A549 (cell line): Measurements from ENCODE around the gene ANTXR1. TPM values are rescaled to one million over a fixed set of nuclear protein-coding genes. Genes with fewer than 3 reads are reported as not detected.
A peak's percentile ranks its signal among the peaks of the same experiment; 100 is the strongest.

ENCODE experiments used
- ATAC-seq, 2 experiments: fragments of 200-7000 bp in 1 of 2; fragments of >200 bp in 1 of 2; cut with Nextera tagmentation in 1 of 2; cut with Tn5 transposase in 1 of 2; 3 replicates each; pipeline versions ENCODE4 v1.8.0 to v1.9.1; 2018 to 2020; ENCODE audit warnings: mild to moderate bottlenecking in 1 of 2, moderate library complexity in 1 of 2
- CTCF ChIA-PET: fragments of 300-600 bp; sonication (Branson Sonifier 250); formaldehyde crosslinking; extraction: SDS; loops from one replicate; lab custom pipeline; 2021; ENCODE audit warnings: antibody characterized with exemption, inconsistent platforms; lab: Yijun Ruan, JAX
- POLR2A ChIA-PET: fragments of 350-600 bp; formaldehyde crosslinking; extraction: SDS; loops from one replicate; lab custom pipeline; 2021; ENCODE audit warnings: antibody characterized with exemption, inconsistent platforms; lab: Yijun Ruan, JAX
- DNase-seq, 2 experiments: peaks; one replicate each; pipeline versions ENCODE4 v3.0.0 to v3.0.0-alpha.2; 2011 to 2016; ENCODE audit warnings: low read depth in 1 of 2, low spot score in 1 of 2
- FAIRE-seq: peaks from 2 replicates; lab custom pipeline; 2011; peaks lifted over from hg19 to GRCh38; lab: Jason Lieb, UNC
- H3K27ac ChIP-seq, 2 experiments: fragments of >200 bp; sonication (Bioruptor Twin); formaldehyde crosslinking; 3 replicates each; pipeline ENCODE4 v1.5.1; 2016 to 2017
- H3K4me1 ChIP-seq: fragments of >200 bp; sonication (Bioruptor Twin); formaldehyde crosslinking; 3 replicates; pipeline ENCODE4 v1.6.1; 2016
- H3K4me2 ChIP-seq: fragments of >200 bp; sonication (Bioruptor Twin); formaldehyde crosslinking; 3 replicates; pipeline ENCODE4 v1.6.1; 2016
- H3K4me3 ChIP-seq: fragments of >200 bp; sonication (Bioruptor Twin); formaldehyde crosslinking; 3 replicates; pipeline ENCODE4 v1.5.1; 2016
- H3K9me3 ChIP-seq: fragments of >200 bp; sonication (Bioruptor Twin); formaldehyde crosslinking; 3 replicates; pipeline ENCODE4 v1.6.1; 2016
- ATOH8 ChIP-seq: fragments of 250-450 bp; sonication (Bioruptor Pico); IDR thresholded peaks from 2 replicates; pipeline ENCODE4 v1.5.0; 2020; ENCODE audit warnings: low read depth, mild to moderate bottlenecking, moderate library complexity
- BHLHE40 ChIP-seq: IDR thresholded peaks from 2 replicates; pipeline ENCODE4 v1.6.1; 2012; ENCODE audit warnings: low read depth, low read length, inconsistent platforms
- EHF ChIP-seq: fragments of 250-450 bp; sonication (Bioruptor Pico); IDR thresholded peaks from 2 replicates; pipeline ENCODE4 v1.5.0; 2020; ENCODE audit warnings: mild to moderate bottlenecking
- EHMT2 ChIP-seq: fragments of 200-600 bp; sonication (generic); IDR thresholded peaks from 2 replicates; pipeline ENCODE4 v1.6.1; 2016; ENCODE audit warnings: antibody characterized with exemption, low read depth, mild to moderate bottlenecking, moderate library complexity
- ESRRA ChIP-seq: fragments of 150-350 bp; IDR thresholded peaks from 2 replicates; pipeline ENCODE4 v1.6.1; 2014; ENCODE audit warnings: mild to moderate bottlenecking, low read length, borderline replicate concordance
- HDAC2 ChIP-seq: fragments of 200-600 bp; sonication (generic); IDR thresholded peaks from 2 replicates; pipeline ENCODE4 v1.6.1; 2016
- HES2 ChIP-seq: fragments of >200 bp; sonication (Bioruptor Twin); formaldehyde crosslinking; IDR thresholded peaks from 2 replicates; pipeline ENCODE4 v1.6.1; 2016
- MAX ChIP-seq: IDR thresholded peaks from 2 replicates; pipeline ENCODE4 v1.6.1; 2012
- MAZ ChIP-seq: fragments of 150-350 bp; IDR thresholded peaks from 2 replicates; pipeline ENCODE4 v1.6.1; 2014; ENCODE audit warnings: antibody characterized with exemption, low read depth, low read length, borderline replicate concordance
- MYC ChIP-seq: IDR thresholded peaks from 2 replicates; pipeline ENCODE4 v1.6.1; 2012; ENCODE audit warnings: mild to moderate bottlenecking, inconsistent platforms, low read length, improper control_type of control experiment, borderline replicate concordance
- RFX5 ChIP-seq: fragments of 450-650 bp; IDR thresholded peaks from 2 replicates; pipeline ENCODE4 v1.7.1; 2014; ENCODE audit warnings: antibody characterized with exemption, mild to moderate bottlenecking, moderate library complexity
- TP53 ChIP-seq: fragments of 250-450 bp; sonication (Bioruptor Pico); IDR thresholded peaks from 2 replicates; pipeline ENCODE4 v1.5.0; 2021; ENCODE audit warnings: mild to moderate bottlenecking, moderate library complexity
- ZSCAN20 ChIP-seq: fragments of 250-450 bp; sonication (Bioruptor Pico); IDR thresholded peaks from 2 replicates; pipeline ENCODE4 v1.8.0; 2022; ENCODE audit warnings: mild to moderate bottlenecking, moderate library complexity
- WGBS: methylation state at CpG from one replicate; pipeline ENCODE4 v1.1.6; 2017; ENCODE audit errors: missing lambda C conversion rate; 5-methylcytosine and 5-hydroxymethylcytosine counted together
- polyA plus RNA-seq, 4 experiments: library from polyadenylated mRNA; depleted of rRNA in 3 of 4; stranded (reverse); fragments of >200 nt; fragmentation: RNase III in 1 of 4; extraction: RNeasy Plus Mini Kit Qiagen cat#74134 plus additional on column Dnase treatment in 1 of 4; gene quantifications; 2 replicates in 3 of 4; 3 replicates in 1 of 4; pipeline ENCODE4 v1.2.3, GENCODE V29; 2011 to 2017
- TF ChIP-seq, protein P1 (sequence below): fragments of 200-600 bp; sonication (generic); IDR thresholded peaks from 2 replicates; pipeline ENCODE4 v1.6.1; 2016; ENCODE audit warnings: antibody characterized with exemption, mild to moderate bottlenecking, moderate library complexity

The ANTXR1 gene
- polyA plus RNA-seq, 2 of the 4 experiments (the other 2 are of a cell fraction): 161 to 194 TPM

DNA sequence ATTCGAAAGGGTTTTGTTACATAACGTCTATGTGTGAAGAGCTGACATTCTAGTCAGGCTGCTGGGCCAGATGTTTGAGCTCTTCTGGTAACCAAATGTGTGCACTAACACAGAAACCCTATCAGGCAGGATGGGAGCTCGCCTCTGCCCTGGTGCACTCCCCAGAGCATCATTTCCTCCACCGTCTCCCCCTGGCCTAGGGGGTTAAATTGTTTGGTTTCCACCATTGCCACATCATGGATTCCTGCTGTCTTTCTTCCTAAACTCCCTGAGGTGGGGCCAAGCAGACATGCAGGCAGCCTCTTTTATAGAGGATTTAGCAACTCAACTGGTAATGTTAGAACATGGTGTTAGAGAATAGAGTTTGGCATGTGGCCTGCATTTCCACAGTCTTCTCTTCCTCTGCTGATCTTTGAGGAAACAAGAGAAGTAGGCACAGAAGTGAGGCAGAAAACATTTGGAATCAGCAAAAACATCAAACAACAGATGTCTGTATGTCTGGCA lies 87.3 kb downstream of the ANTXR1 start:
- 87% methylated on average over 4 of the region's 4 CpGs for whole genome bisulfite sequencing
- DNase-seq (no peak), ATAC-seq (no peak), FAIRE-seq (no peak)
- H3K9me3 ChIP-seq: no peaks in the 10 kb centered on the region
- H3K4me2 ChIP-seq: no peak overlapping the region
- ChIA-PET CTCF (interaction anchor here (1.0 to 1.2 kb wide), 4 partner anchors 13 to 208 kb away, joined by 3 to 4 read pairs (median 4); partner anchors contain the start of gene ANTXR1), POLR2A (no interaction called here)
- no peak overlapping the region for H3K4me3 ChIP-seq
- H3K27ac ChIP-seq: peak overlapping the region in 1 of 2 experiments; percentile 17; a peak in 2 of 6 replicates
- TF ChIP-seq TP53 (CRISPR knock-in tag) (no peak), MAX (no peak), MAZ (no peak), EHMT2 (no peak), EHF (CRISPR knock-in tag) (no peak), BHLHE40 (no peak), ATOH8 (CRISPR knock-in tag) (no peak), HES2 (no peak)
- TF ChIP-seq, protein P1, sequence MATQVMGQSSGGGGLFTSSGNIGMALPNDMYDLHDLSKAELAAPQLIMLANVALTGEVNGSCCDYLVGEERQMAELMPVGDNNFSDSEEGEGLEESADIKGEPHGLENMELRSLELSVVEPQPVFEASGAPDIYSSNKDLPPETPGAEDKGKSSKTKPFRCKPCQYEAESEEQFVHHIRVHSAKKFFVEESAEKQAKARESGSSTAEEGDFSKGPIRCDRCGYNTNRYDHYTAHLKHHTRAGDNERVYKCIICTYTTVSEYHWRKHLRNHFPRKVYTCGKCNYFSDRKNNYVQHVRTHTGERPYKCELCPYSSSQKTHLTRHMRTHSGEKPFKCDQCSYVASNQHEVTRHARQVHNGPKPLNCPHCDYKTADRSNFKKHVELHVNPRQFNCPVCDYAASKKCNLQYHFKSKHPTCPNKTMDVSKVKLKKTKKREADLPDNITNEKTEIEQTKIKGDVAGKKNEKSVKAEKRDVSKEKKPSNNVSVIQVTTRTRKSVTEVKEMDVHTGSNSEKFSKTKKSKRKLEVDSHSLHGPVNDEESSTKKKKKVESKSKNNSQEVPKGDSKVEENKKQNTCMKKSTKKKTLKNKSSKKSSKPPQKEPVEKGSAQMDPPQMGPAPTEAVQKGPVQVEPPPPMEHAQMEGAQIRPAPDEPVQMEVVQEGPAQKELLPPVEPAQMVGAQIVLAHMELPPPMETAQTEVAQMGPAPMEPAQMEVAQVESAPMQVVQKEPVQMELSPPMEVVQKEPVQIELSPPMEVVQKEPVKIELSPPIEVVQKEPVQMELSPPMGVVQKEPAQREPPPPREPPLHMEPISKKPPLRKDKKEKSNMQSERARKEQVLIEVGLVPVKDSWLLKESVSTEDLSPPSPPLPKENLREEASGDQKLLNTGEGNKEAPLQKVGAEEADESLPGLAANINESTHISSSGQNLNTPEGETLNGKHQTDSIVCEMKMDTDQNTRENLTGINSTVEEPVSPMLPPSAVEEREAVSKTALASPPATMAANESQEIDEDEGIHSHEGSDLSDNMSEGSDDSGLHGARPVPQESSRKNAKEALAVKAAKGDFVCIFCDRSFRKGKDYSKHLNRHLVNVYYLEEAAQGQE: no peak
- peaks cover 31% of the 10 kb centered on the region for H3K4me1 ChIP-seq

DNA sequence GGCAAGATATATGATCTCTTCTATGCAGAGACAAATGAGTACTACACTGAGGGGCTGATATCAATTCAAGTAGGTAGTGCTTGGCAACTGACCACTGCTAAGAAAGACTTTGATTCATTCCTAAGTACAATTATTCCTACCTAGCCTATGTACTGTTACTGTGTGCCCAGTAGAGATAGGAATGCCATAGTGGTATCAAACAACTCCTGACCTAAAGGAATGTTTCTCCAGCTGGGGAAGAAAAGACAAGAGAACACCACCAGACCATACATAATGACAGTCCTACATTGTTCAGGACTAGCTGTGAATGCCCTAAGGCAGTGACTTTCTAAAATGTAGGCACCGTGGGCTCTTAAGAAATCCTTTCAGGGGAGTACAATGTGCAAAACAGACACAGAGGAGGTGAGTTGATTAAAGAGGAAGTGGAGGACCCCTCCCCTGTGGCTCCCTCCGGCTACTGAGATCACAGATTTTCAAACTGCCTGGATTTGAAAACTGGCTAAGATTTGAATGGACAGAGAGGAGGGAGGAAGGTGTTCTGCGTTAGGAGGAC lies 89.1 kb downstream of the ANTXR1 start:
- no peak for ATAC-seq
- Histone ChIP-seq H3K4me3 (no peak overlapping the region), H3K4me1 (peaks cover 19% of the 10 kb centered on the region), H3K9me3 (no peaks in the 10 kb centered on the region), H3K27ac (no peak overlapping the region), H3K4me2 (no peak overlapping the region)
- no peak for FAIRE-seq
- DNase-seq: no peak
- ChIA-PET POLR2A (no interaction called here), CTCF (interaction anchor here (1.0 kb wide), 1 partner anchor 18 kb away, joined by 4 read pairs; no protein-coding TSS in a partner anchor)
- 96% methylated on average over 3 of the region's 3 CpGs for WGBS
- TF ChIP-seq ESRRA (0 out of 2 replicates have a peak, but pooled peaks have one; percentile 7), RFX5 (no peak)

- POLR2A ChIA-PET: no interaction called here
- Histone ChIP-seq H3K27ac (no peak overlapping the region), H3K4me2 (no peak overlapping the region), H3K4me3 (no peak overlapping the region), H3K4me1 (peaks cover 10% of the 10 kb centered on the region; the same call in 2 of the 3 replicates), H3K9me3 (no peaks in the 10 kb centered on the region)
- DNase-seq (no peak), FAIRE-seq (no peak), ATAC-seq (no peak)
- WGBS: 90% methylated on average over 5 of the region's 5 CpGs
- CTCF ChIA-PET: interaction anchor here (1.0 kb wide), 1 partner anchor 91 kb away, joined by 3 read pairs; the partner anchor contains the start of gene ANTXR1
- no peak for TF ChIP-seq MYC
- TF ChIP-seq HDAC2: no peak
- no peak for TF ChIP-seq ZSCAN20 (CRISPR knock-in tag)
These were observed 90.4 kb downstream of the ANTXR1 start for GRCh38 chr2:69103419-69103818.
